Activated CD8-positive, alpha-beta T cell treated with anti-CD3 and anti-CD28 coated beads, Interleukin-2, amount 10 ng/mL, durations not matched to agents 7 days and 5 days (primary cell): ENCODE results near the gene BMPER. TPM values are rescaled to one million over a fixed set of nuclear protein-coding genes. Genes with fewer than 3 reads are reported as not detected.

Experiments
- ATAC-seq: fragments of 150-1000 bp; cut with Tn5 transposase; one replicate; pipeline ENCODE4 v1.10.0; 2021; ENCODE audit warnings: moderate library complexity
- CTCF ChIA-PET: fragments of 350-600 bp; sonication (Branson Sonifier 250); formaldehyde crosslinking; loops from one replicate; lab custom pipeline; 2021; ENCODE audit warnings: antibody characterized with exemption; lab: Charles Lee
- POLR2A ChIA-PET: fragments of 350-600 bp; sonication (Branson Sonifier 250); formaldehyde crosslinking; loops from one replicate; lab custom pipeline; 2021; ENCODE audit warnings: antibody characterized with exemption; lab: Charles Lee
- DNase-seq: peaks from one replicate; pipeline ENCODE4 v3.0.0-alpha.2; 2020
- H3K27ac Mint-ChIP-seq: one replicate; pipeline ENCODE4 v1.8.0; 2021; ENCODE audit warnings: mild to moderate bottlenecking, mixed read lengths
- H3K27me3 Mint-ChIP-seq: one replicate; pipeline ENCODE4 v1.8.0; 2021; ENCODE audit warnings: low read depth, mixed read lengths
- H3K36me3 Mint-ChIP-seq: one replicate; pipeline ENCODE4 v1.8.0; 2021; ENCODE audit warnings: low read depth, mixed read lengths
- H3K4me1 Mint-ChIP-seq: one replicate; pipeline ENCODE4 v1.8.0; 2021; ENCODE audit warnings: low read depth, mixed read lengths
- H3K4me3 Mint-ChIP-seq: one replicate; pipeline ENCODE4 v1.8.0; 2021; ENCODE audit warnings: mild to moderate bottlenecking, mixed read lengths
- H3K9me3 Mint-ChIP-seq: one replicate; pipeline ENCODE4 v1.8.0; 2022; ENCODE audit warnings: mixed read lengths; ENCODE audit not compliant: insufficient read depth
- total RNA-seq, 2 experiments: library from RNA; stranded (reverse); gene quantifications; one replicate each; pipeline ENCODE4 v1.2.3, GENCODE V29; 2021

BMPER gene
- total RNA-seq, 2 experiments from 2014 or later, result not detected

DNA sequence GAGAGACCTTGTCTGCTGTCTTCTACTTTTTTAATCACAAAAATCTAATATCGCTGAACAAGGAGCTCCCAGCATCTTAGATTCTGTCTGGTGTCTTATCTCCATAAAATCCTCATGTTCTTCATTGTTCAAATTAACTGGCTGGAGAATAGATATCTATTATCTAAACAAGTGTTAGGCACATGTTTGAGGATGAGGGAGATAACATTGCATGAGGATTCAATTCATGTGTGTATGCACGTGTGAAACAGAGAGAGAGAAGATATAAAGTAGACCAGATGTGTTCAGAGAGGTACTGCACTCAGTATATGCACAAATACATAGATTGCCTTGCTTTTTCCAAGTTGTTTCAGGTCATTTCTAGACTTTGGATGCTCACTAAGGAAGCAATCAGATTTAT, 5.4 kb downstream of the BMPER start:
- no peak for ATAC-seq
- no peak overlapping the region for H3K4me3 Mint-ChIP-seq
- peaks cover 26% of the 10 kb centered on the region for H3K27me3 Mint-ChIP-seq
- H3K4me1 Mint-ChIP-seq, result no peaks in the 10 kb centered on the region
- ChIA-PET CTCF (interaction anchor here (1.8 kb wide), 1 partner anchor 22 kb away, joined by 12 read pairs; no protein-coding TSS in a partner anchor), POLR2A (no interaction called here)
- no peaks in the 10 kb centered on the region for H3K9me3 Mint-ChIP-seq
- no peak for DNase-seq
- H3K36me3 Mint-ChIP-seq, result no peaks in the 10 kb centered on the region
- no peak overlapping the region for H3K27ac Mint-ChIP-seq

DNA sequence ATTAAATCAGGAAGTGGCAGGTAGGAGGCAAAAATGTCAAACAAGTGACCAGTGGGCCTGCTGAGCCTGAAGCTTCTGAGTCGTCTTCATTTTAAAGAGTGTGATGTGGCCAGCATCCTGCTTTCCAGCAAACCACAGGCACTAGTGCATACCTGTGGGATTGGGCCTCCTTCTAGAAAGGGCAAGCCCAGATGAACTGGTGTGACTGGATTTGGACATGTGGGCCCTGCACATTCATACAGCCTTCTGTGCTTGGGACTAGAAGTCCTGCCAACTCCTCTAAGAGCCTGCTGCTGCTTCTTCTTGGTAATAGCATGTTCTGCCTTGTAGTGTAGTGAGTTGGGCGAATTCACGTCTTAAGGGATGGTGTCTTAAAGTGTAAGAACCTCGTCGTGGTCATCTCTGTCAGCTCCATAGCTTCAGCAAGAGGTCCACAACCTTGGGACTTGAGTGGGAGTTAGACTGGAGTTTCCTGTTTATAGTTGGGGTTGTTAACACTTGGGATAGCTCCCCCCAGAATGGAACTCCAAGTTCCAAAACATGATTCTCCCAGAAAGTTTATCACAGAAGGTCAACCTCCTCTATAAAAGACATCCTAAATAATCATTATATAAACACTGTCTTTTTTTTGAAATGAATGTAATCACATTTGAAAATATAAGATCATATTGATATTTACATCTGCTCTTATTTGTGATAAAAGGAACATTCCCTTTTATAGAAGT, 11.2 kb downstream of the BMPER start:
- ChIA-PET CTCF (no interaction called here), POLR2A (no interaction called here)
- Mint-ChIP-seq H3K4me1 (no peaks in the 10 kb centered on the region), H3K36me3 (no peaks in the 10 kb centered on the region), H3K9me3 (no peaks in the 10 kb centered on the region), H3K27ac (no peak overlapping the region), H3K27me3 (no peaks in the 10 kb centered on the region), H3K4me3 (no peak overlapping the region)
- no peak for ATAC-seq
- no peak for DNase-seq

GRCh38 chr7:33917661-33918060, 12.3 kb downstream of the BMPER start:
- no peaks in the 10 kb centered on the region for H3K9me3 Mint-ChIP-seq
- ChIA-PET POLR2A (no interaction called here), CTCF (no interaction called here)

DNA sequence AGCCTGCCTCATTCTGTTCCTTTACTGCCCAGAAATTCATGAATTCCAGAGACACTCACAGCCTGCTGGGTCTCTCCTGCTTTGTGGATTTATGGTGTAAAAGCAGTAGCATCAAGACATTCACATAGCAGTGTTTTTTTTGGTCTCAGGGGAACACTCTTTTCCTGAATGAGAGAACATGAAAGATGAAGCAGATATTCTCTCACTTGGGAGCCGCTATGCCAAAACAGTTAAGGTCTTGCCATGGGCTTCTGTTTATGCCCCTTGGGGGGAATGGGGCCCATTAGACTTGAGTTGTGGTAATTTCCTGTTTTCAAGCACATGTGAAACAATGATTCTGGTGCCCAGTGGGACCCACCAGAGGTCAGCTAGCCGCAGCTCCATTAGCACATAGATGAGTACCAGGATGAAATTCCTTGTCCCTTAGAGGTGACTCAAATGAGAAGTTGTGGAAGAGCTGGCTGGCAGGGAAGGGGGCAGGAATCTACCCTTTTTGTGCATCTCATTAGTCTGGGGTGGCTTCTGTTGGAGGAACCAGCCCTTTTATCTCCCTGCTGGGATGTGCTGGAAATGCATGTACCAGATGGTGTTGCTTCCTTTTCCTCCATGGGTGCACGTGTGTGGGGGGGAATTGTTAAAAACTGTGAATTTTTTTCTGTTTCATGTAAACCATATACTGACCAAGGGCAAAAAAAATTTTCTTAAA, 13.3 kb downstream of the BMPER start:
- Mint-ChIP-seq H3K4me3 (no peak overlapping the region), H3K27me3 (peaks cover 3% of the 10 kb centered on the region), H3K27ac (no peak overlapping the region), H3K4me1 (no peaks in the 10 kb centered on the region), H3K9me3 (no peaks in the 10 kb centered on the region), H3K36me3 (no peaks in the 10 kb centered on the region)
- ChIA-PET CTCF (no interaction called here), POLR2A (no interaction called here)
- DNase-seq (no peak), ATAC-seq (no peak)

More at GRCh38 chr7:33917661-33918060, 12.3 kb downstream of the BMPER start:
- H3K27me3 Mint-ChIP-seq, result peaks cover 3% of the 10 kb centered on the region
- ATAC-seq (no peak), DNase-seq (no peak)
- no peaks in the 10 kb centered on the region for H3K4me1 Mint-ChIP-seq
- H3K27ac Mint-ChIP-seq, result no peak overlapping the region
- H3K36me3 Mint-ChIP-seq, result no peaks in the 10 kb centered on the region
- H3K4me3 Mint-ChIP-seq, result no peak overlapping the region

DNA sequence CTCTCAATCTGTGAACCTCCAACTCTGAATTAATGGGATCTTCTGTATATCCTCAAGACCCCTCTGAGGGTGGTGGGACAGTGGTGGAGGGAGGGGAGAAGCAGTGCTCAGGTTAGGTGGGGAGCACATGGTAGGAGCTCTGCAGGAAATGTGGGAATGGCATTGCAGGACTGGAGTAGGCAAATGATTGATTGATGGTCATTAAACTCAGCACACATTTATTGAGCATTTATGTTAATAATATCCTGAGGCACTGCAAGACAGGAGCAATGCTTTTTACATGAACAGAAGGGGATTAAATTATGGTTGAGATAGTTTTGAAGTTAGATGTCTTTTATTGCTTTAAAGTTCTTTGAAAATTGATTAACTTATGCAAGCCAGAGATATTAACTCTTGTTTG, 14.1 kb downstream of the BMPER start:
- no peak for DNase-seq
- no peak for ATAC-seq
- H3K4me3 Mint-ChIP-seq, result no peak overlapping the region
- H3K27me3 Mint-ChIP-seq, result peaks cover 3% of the 10 kb centered on the region
- POLR2A ChIA-PET, result no interaction called here
- CTCF ChIA-PET, result no interaction called here
- H3K36me3 Mint-ChIP-seq, result no peaks in the 10 kb centered on the region
- H3K9me3 Mint-ChIP-seq, result no peaks in the 10 kb centered on the region
- H3K4me1 Mint-ChIP-seq, result no peaks in the 10 kb centered on the region
- no peak overlapping the region for H3K27ac Mint-ChIP-seq

GRCh38 chr7:33921216-33921938, 16.0 kb downstream of the BMPER start:
- H3K27me3 Mint-ChIP-seq, result peaks cover 3% of the 10 kb centered on the region
- CTCF ChIA-PET, result interaction anchor here (0.6 to 1.8 kb wide), 3 partner anchors 11 to 604 kb away, joined by 3 to 12 read pairs (median 3); no protein-coding TSS in a partner anchor
- ATAC-seq, result no peak
- H3K27ac Mint-ChIP-seq, result no peak overlapping the region
- H3K36me3 Mint-ChIP-seq, result no peaks in the 10 kb centered on the region
- no peaks in the 10 kb centered on the region for H3K9me3 Mint-ChIP-seq
- POLR2A ChIA-PET, result no interaction called here
- DNase-seq, result no peak
- no peak overlapping the region for H3K4me3 Mint-ChIP-seq
- no peaks in the 10 kb centered on the region for H3K4me1 Mint-ChIP-seq

GRCh38 chr7:33922820-33923219, 17.5 kb downstream of the BMPER start:
- H3K36me3 Mint-ChIP-seq, result no peaks in the 10 kb centered on the region
- H3K4me3 Mint-ChIP-seq, result no peak overlapping the region
- peaks cover 3% of the 10 kb centered on the region for H3K27me3 Mint-ChIP-seq
- no peak for DNase-seq
- ChIA-PET CTCF (no interaction called here), POLR2A (no interaction called here)
- H3K27ac Mint-ChIP-seq, result no peak overlapping the region
- H3K4me1 Mint-ChIP-seq, result no peaks in the 10 kb centered on the region
- ATAC-seq, result no peak
- H3K9me3 Mint-ChIP-seq, result no peaks in the 10 kb centered on the region

- no peaks in the 10 kb centered on the region for H3K36me3 Mint-ChIP-seq
- POLR2A ChIA-PET, result no interaction called here
These were observed 18.3 kb downstream of the BMPER start for GRCh38 chr7:33923440-33924229.

GRCh38 chr7:33926535-33926934, 21.2 kb downstream of the BMPER start:
- Mint-ChIP-seq H3K4me1 (no peaks in the 10 kb centered on the region), H3K4me3 (no peak overlapping the region), H3K36me3 (no peaks in the 10 kb centered on the region), H3K27ac (no peak overlapping the region), H3K9me3 (no peaks in the 10 kb centered on the region), H3K27me3 (peaks cover 3% of the 10 kb centered on the region)
- ChIA-PET POLR2A (no interaction called here), CTCF (interaction anchor here (2.3 kb wide), 1 partner anchor 741 kb away, joined by 5 read pairs; no protein-coding TSS in a partner anchor)
- DNase-seq (no peak), ATAC-seq (no peak)

More at GRCh38 chr7:33923440-33924229, 18.3 kb downstream of the BMPER start:
- H3K4me3 Mint-ChIP-seq, result no peak overlapping the region
- H3K9me3 Mint-ChIP-seq, result no peaks in the 10 kb centered on the region
- H3K27ac Mint-ChIP-seq, result no peak overlapping the region
- no peaks in the 10 kb centered on the region for H3K4me1 Mint-ChIP-seq
- no peak for ATAC-seq
- CTCF ChIA-PET, result no interaction called here
- H3K27me3 Mint-ChIP-seq, result peaks cover 3% of the 10 kb centered on the region
- DNase-seq, result no peak

GRCh38 chr7:33928986-33929385, 23.6 kb downstream of the BMPER start:
- CTCF ChIA-PET, result no interaction called here
- peaks cover 5% of the 10 kb centered on the region for H3K27me3 Mint-ChIP-seq
- no peak for ATAC-seq
- POLR2A ChIA-PET, result no interaction called here
- peaks cover 4% of the 10 kb centered on the region for H3K4me1 Mint-ChIP-seq
- H3K36me3 Mint-ChIP-seq, result no peaks in the 10 kb centered on the region
- H3K9me3 Mint-ChIP-seq, result no peaks in the 10 kb centered on the region
- no peak overlapping the region for H3K4me3 Mint-ChIP-seq
- no peak overlapping the region for H3K27ac Mint-ChIP-seq
- no peak for DNase-seq

- no peak for DNase-seq
- ChIA-PET POLR2A (no interaction called here), CTCF (interaction anchor here (1.0 to 2.6 kb wide), 11 partner anchors 11 to 749 kb away, joined by 3 to 18 read pairs (median 8); no protein-coding TSS in a partner anchor)
- no peak for ATAC-seq
- no peak overlapping the region for H3K4me3 Mint-ChIP-seq
- H3K4me1 Mint-ChIP-seq, result peaks cover 4% of the 10 kb centered on the region
- H3K36me3 Mint-ChIP-seq, result no peaks in the 10 kb centered on the region
- H3K27ac Mint-ChIP-seq, result no peak overlapping the region
- no peaks in the 10 kb centered on the region for H3K9me3 Mint-ChIP-seq
- peaks cover 5% of the 10 kb centered on the region for H3K27me3 Mint-ChIP-seq
These were observed 26.9 kb downstream of the BMPER start for GRCh38 chr7:33932221-33932620.
